Choroid plexus epithelial cell (primary cell): ENCODE data around the gene ATOH8.

Source experiments
- DNase-seq: peaks from one replicate; pipeline ENCODE4 v3.0.0-alpha.2; 2010; ENCODE audit warnings: low read depth
- H3K4me3 ChIP-seq: 2 replicates; pipeline ENCODE4 v1.5.1; 2011; ENCODE audit warnings: low read depth, mild to moderate bottlenecking, control low read depth, low read length, moderate library complexity
- TF ChIP-seq, protein P1 (sequence below): conservative IDR thresholded peaks from 2 replicates; pipeline ENCODE4 v1.5.1; 2011; ENCODE audit warnings: low read depth, mild to moderate bottlenecking, control low read depth, inconsistent platforms, low read length, moderate library complexity

Gene ATOH8

GRCh38 chr2:85765081-85765731 is 11.4 kb downstream of the ATOH8 start:
- DNase-seq, result no peak
- TF ChIP-seq, protein P1, sequence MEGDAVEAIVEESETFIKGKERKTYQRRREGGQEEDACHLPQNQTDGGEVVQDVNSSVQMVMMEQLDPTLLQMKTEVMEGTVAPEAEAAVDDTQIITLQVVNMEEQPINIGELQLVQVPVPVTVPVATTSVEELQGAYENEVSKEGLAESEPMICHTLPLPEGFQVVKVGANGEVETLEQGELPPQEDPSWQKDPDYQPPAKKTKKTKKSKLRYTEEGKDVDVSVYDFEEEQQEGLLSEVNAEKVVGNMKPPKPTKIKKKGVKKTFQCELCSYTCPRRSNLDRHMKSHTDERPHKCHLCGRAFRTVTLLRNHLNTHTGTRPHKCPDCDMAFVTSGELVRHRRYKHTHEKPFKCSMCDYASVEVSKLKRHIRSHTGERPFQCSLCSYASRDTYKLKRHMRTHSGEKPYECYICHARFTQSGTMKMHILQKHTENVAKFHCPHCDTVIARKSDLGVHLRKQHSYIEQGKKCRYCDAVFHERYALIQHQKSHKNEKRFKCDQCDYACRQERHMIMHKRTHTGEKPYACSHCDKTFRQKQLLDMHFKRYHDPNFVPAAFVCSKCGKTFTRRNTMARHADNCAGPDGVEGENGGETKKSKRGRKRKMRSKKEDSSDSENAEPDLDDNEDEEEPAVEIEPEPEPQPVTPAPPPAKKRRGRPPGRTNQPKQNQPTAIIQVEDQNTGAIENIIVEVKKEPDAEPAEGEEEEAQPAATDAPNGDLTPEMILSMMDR, result no peak
- H3K4me3 ChIP-seq, result no peak overlapping the region

GRCh38 chr2:85766229-85766628 is 12.4 kb downstream of the ATOH8 start:
- no peak for DNase-seq
- TF ChIP-seq, protein P1, result no peak
- no peak overlapping the region for H3K4me3 ChIP-seq

- TF ChIP-seq, protein P1, result no peak
- no peak overlapping the region for H3K4me3 ChIP-seq
- no peak for DNase-seq
Measured at GRCh38 chr2:85767803-85768665, 14.2 kb downstream of the ATOH8 start.

DNA sequence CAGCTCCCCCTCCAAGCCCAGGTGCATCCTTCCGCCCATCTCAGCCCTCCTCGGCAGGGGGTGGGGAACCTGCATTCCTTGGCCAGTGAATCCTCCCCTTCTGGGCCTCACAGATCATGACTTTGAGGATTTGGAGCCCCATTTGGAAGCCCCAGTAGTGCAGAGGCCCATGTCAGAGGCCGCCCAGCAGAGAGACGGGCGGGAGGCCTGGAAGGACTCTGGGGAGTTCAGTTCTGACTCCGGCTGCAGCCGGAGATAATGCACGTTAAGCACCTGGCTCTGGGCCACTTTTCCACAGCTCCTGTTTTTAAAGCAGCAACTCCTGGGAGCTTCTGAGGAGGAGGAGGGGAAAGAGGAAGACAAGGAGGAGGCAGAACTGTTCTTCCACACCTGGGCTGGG is 14.9 kb downstream of the ATOH8 start:
- peak; percentile 62 for DNase-seq
- no peak overlapping the region for H3K4me3 ChIP-seq
- TF ChIP-seq, protein P1, result no peak

DNA sequence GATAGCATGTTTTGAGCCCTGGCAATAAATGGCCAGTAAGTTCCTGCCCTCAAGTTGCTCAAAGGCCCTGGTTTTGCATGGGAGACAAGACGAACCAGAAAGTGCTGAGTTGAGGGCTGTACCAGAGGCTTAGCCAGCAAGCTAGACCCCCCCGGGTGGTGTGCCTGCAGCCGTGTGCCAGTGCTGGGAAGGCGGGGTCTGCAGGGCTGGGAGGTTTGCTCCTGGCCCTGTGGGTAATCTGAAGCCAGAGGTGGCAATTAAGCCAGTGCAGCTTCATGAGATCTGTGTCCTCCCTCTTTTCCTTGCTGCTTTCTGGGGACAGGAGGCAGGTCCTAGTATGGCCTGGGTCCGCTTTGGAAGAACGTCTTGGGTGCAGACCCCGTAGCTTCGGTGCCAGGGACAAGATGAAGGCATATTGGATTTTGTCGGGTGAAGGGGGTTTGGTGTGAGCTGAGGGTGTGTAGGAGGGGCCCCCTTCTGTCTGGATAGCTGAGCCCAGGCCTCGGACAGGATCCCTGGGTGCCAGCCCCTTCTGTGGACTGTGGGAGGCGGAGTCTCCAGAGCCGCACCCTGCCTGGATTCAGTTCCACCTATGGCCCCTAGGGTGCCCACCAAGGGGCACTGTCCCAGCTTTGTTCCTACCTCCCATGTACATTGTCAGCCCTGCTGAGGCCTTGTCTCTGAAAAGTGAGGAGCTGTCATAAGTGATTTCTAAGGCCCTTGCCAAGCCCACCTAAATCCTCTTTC is 15.6 kb downstream of the ATOH8 start:
- DNase-seq, result no peak
- TF ChIP-seq, protein P1, result peak; percentile 34
- no peak overlapping the region for H3K4me3 ChIP-seq

DNA sequence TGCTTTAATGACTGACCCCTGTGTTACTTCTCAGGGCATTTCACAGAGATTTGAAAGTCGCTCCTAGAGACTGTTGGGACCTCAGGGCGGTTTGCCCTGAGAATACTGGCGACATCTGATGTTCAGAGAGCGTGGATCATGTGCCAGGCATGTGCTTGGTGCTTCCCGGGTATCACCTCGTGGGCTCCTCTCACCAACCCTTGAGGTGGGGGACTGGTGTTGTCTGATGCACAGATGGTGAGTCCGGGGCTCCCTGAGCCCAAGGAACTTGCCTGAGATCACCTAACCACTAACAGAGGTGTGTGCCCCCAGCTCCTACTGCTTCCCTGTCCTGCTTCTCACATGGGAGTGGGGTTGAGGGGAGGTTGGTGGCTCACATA is 16.2 kb downstream of the ATOH8 start:
- no peak for DNase-seq
- H3K4me3 ChIP-seq, result no peak overlapping the region
- TF ChIP-seq, protein P1, result no peak
